Coronary artery (tissue), 2 donors: ENCODE data around the gene XYLT2.
"Not testable (repeated sequence)": the region's sequence is repeated elsewhere in the genome, so short reads cannot be mapped to it uniquely, and the experiment has no call there.

ENCODE experiments used
- DNase-seq: peaks from one replicate; pipeline ENCODE4 v3.0.0-alpha.2; 2017; ENCODE audit warnings: low spot score
- H3K27ac ChIP-seq, 2 donors: fragments of 200-600 bp; sonication (generic); one replicate each; pipeline ENCODE4 v1.5.1; 2016 to 2019
- H3K4me3 ChIP-seq: fragments of 200-600 bp; sonication (generic); 2 replicates; pipeline ENCODE4 v1.5.1; 2016; ENCODE audit warnings: mild to moderate bottlenecking, moderate library complexity
- TF ChIP-seq, protein P1 (sequence below): fragments of 200-600 bp; sonication (generic); IDR thresholded peaks from one replicate; pipeline ENCODE4 v1.5.1; 2019; ENCODE audit warnings: antibody characterized with exemption

XYLT2 gene

DNA sequence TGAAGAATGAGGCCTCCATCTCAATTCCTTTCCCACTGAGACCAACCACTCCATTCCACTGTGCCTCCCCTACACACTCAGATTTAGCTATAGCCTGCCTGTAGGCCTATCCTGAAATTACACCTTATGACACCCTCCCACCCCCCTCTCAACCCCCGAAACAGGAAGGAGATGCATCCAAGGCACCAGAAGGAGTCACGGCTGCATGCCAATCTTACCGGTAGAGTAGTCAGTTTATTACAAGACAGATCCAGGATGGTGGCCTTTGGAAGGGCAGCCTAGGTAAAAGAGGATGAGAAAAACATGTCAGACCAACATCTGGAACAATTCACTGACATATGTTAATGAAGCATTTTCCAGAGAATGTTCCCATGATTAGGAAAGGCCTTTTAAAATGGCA is 48.8 kb downstream of the XYLT2 start:
- Histone ChIP-seq H3K4me3 (peak overlapping the region; percentile 5), H3K27ac (no peak overlapping the region)
- TF ChIP-seq, protein P1, sequence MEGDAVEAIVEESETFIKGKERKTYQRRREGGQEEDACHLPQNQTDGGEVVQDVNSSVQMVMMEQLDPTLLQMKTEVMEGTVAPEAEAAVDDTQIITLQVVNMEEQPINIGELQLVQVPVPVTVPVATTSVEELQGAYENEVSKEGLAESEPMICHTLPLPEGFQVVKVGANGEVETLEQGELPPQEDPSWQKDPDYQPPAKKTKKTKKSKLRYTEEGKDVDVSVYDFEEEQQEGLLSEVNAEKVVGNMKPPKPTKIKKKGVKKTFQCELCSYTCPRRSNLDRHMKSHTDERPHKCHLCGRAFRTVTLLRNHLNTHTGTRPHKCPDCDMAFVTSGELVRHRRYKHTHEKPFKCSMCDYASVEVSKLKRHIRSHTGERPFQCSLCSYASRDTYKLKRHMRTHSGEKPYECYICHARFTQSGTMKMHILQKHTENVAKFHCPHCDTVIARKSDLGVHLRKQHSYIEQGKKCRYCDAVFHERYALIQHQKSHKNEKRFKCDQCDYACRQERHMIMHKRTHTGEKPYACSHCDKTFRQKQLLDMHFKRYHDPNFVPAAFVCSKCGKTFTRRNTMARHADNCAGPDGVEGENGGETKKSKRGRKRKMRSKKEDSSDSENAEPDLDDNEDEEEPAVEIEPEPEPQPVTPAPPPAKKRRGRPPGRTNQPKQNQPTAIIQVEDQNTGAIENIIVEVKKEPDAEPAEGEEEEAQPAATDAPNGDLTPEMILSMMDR, result no peak
- DNase-seq, result no peak

DNA sequence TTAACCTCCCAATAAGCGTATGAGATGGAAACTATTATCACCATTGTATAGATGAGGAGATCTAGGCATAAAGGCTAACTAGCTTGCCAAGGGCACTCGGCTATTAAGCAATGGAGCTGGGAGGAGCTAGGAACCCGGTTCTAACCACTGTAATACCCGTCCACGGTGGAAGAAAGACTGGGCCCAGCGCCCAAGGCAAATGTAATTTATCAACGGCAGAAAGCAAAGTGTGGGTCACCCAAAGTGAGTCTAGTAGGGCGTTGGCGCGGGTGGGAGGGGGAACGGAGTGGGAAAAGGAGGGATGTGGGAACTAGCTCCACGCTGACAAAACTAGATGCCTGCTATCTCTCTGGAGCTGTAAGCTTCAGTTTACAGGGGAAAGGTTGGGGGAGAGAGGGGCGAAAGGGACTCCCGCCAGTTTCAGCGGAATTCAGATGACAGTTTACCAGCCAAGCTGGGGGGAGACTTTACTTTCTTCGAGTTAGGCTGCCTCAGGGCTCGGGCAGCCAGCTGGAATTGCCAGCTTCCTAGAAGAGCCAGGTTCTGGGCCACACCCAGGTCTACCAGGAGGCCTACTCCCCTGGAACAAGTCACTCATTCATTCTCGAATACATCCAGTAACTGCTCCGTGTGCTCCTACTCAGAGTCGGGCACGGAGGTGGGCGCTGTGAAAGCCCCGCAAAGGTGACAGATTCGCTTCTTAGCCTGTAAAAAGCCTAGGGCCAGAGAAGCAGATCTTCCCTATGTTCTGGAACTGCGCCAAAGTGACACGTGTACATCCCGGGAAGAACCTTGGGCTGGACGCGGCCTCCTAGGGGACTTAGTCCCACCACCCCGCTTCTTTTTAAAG is 50.6 kb downstream of the XYLT2 start:
- no peak for DNase-seq
- TF ChIP-seq, protein P1, result no peak
- Histone ChIP-seq H3K4me3 (peak overlapping the region; percentile 89), H3K27ac (peak overlapping the region; percentile 35 to 82)

DNA sequence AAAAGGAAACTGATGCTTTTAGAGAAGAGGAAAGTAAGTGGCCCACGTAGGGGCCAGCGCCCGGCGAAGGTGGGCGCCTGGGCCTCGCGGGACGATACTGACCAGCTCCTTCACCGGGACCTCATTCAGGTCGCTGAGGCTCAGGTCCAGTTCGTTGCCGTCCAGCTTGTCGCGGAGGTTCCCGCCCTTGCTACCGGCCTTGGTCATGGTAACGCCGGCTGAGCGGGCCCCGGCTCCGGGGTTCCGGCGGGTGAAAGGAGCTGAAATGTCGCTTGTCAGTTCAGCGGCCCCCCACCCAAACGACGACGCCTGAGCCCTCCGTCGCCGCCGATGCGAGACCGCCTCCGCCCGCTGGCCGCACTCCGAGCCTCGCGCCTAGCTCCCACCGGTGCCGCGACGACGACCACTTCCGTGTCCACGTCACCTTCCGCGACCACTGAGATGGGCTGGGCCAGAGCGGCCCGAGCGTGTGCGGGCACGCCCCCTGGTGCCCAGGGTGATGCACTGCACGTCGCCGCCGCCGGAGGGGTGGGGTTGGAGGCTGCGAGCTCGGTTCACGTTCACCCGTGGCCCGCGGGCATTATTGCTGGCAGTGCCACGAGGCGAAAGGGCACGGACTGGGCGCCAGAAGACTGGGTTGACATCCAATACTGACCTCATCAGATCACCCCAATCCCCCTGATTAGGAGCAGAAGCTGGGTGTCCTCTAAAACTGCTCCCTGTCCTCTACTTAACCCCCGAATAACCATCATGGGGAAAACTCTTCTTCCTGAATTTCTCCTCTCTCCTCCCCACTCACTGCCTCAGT is 51.4 kb downstream of the XYLT2 start, which contains the start of gene LRRC59:
LRRC59 (minus strand) TSS at position 413 of the 808 bp plus-strand sequence; CDS start at position 207, 206 bp downstream.
- TF ChIP-seq, protein P1, result peak; percentile 97
- peak; percentile 90 for DNase-seq
- H3K27ac ChIP-seq, result peak within 1 kb of the TSS; percentile 82 to 86
- H3K4me3 ChIP-seq, result peak within 1 kb of the TSS; percentile 89

DNA sequence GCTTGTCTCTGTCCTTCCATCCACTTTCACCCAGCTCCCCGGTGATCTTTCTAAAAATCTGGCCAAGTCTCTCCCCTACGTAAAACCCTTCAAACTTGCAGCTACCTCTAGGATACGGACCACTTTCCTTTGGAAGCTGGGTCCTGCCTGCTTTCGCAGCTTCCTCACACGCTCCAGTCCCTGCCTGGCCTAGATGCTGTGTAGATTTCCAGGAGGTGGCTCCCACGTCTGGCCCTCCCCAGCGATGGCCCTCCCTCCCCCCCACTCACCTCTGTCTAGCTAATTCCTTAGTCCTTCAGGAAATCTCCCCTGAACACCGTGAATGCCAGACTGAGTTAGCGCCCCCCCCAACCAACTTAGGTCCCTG is 52.0 kb downstream of the XYLT2 start:
- H3K27ac ChIP-seq, result peak overlapping the region in 1 of 2 donors; percentile 82
- TF ChIP-seq, protein P1, result no peak
- peak overlapping the region; percentile 89 for H3K4me3 ChIP-seq
- DNase-seq, result no peak

DNA sequence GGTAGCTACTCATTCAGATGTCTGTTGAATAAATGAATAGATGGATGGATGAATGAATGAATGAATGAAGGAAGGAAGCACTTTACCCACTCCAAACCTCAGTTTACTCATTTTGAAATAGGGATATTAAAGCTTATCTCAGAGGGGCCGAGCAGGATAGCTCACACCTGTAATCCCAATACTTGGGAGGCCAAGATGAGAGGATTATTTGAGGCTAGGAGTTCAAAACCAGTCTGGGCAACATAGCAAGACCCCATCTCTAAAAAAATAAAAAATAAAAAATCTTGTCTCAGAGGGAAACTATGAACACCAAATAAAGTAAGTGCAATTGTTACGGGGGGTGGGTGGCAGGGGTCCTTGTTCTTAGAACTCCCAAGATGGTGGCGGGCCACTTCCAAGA is 52.7 kb downstream of the XYLT2 start:
- not testable (repeated sequence) for H3K4me3 ChIP-seq, H3K27ac ChIP-seq, DNase-seq

DNA sequence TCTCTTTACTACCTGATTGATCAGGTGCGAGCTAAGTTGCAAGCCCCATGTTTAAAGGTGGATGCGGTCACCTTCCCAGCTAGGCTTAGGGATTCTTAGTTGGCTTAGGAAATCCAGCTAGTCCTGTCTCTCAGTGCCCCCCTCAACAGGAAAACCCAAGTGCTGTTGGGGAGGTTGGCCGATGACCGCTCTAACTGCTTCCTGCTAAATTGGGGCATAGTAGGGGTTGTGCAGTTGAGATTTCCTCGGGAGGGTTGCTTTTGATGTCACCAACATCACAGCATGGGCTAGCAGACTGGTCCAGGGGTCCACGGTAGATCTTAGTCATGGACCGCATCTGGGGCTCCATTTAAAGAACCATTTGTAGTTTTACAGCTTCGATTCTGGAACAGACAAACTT is 53.7 kb downstream of the XYLT2 start:
- DNase-seq, H3K27ac ChIP-seq, H3K4me3 ChIP-seq: not testable (repeated sequence)

DNA sequence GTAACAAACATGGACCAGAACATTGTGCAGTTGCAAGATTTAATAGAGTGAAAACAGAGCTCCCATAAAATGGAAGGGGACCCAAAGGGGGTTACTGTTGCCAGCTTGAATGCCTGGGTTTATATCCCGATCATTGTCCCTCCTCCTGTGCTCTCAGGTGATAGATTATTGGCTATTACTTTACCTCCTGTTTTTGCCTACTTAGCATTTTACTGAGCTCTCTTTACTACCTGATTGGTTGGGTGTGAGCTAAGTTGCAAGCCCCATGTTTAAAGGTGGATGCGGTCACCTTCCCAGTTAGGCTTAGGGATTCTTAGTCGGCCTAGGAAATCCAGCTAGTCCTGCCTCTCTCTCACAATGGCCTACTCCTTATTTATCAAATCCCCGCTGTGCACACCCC is 59.4 kb downstream of the XYLT2 start:
- H3K4me3 ChIP-seq, H3K27ac ChIP-seq, DNase-seq: not testable (repeated sequence)

DNA sequence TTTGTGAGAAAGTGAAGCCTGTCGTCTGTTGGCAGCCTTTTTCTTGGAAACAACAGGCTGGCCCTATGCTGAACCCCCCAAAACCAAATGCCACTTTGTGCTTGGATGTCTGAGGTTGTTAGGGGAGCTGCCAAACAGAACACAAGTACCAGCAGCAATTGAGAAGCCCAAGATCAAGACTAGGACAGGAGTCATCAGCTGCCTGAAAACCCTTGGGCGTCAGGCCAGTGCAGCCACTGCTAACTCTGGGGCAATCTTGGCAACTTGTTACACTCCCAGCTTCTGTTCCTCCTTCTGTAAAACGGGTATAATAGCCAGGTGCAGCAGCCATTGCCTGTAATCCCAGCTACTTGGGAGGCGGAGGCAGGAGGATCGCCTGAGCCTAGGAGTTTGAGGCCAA is 60.7 kb downstream of the XYLT2 start:
- H3K27ac ChIP-seq, result no peak overlapping the region
- TF ChIP-seq, protein P1, result no peak
- H3K4me3 ChIP-seq, result no peak overlapping the region
- DNase-seq, result no peak
